Measurements from ENCODE around the gene HSPB9.
"Not testable (repeated sequence)": the region's sequence is repeated elsewhere in the genome, so short reads cannot be mapped to it uniquely, and the experiment has no call there.

GRCh38 chr17:42143138-42143537, 20.5 kb downstream of the HSPB9 start:
- TF ChIP-seq MAX (IDR thresholded peaks at IDR 0.05; ENCODE audit: low read depth, low read length); RAD21 (IDR thresholded peaks at IDR 0.05; ENCODE audit: insufficient read depth, low read depth, low read length); CTCF (IDR thresholded peaks at IDR 0.05 in 2 of 3, conservative IDR thresholded peaks at IDR 0.05 in 1 of 3; ENCODE audit: control insufficient read depth in 2 of 3, extremely low read depth in 1 of 3, insufficient read depth in 1 of 3, low read depth in 3 of 3, low read length in 3 of 3); POLR2AphosphoS5 (IDR thresholded peaks at IDR 0.05; ENCODE audit: low read length); ESRRA (IDR thresholded peaks at IDR 0.05; ENCODE audit: low read length): not testable (repeated sequence)
